ENCODE results near the gene ANAPC5.

Gene ANAPC5

GRCh38 chr12:121264135-121264534 lies 88.1 kb downstream of the ANAPC5 start:
- Histone ChIP-seq H3K9ac (ENCODE audit: insufficient read length) (no peak overlapping the region), H3K27ac (no peak overlapping the region), H3K4me3 (no peak overlapping the region), H3K36me3 (ENCODE audit: insufficient read depth, low read length) (peaks cover 58% of the 10 kb centered on the region), H3K9me3 (ENCODE audit: low read depth, low read length) (no peaks in the 10 kb centered on the region)
- TF ChIP-seq POLR2AphosphoS5 (IDR thresholded peaks at IDR 0.05; ENCODE audit: borderline replicate concordance, low read depth, low read length) (no peak), FOXP2 (optimal IDR thresholded peaks at IDR 0.05; ENCODE audit: control extremely low read depth, extremely low read length, insufficient read depth) (no peak), EZH2 (IDR thresholded peaks at IDR 0.05) (no peak)
- no peak for DNase-seq (ENCODE audit: low read depth, low spot score)

DNA sequence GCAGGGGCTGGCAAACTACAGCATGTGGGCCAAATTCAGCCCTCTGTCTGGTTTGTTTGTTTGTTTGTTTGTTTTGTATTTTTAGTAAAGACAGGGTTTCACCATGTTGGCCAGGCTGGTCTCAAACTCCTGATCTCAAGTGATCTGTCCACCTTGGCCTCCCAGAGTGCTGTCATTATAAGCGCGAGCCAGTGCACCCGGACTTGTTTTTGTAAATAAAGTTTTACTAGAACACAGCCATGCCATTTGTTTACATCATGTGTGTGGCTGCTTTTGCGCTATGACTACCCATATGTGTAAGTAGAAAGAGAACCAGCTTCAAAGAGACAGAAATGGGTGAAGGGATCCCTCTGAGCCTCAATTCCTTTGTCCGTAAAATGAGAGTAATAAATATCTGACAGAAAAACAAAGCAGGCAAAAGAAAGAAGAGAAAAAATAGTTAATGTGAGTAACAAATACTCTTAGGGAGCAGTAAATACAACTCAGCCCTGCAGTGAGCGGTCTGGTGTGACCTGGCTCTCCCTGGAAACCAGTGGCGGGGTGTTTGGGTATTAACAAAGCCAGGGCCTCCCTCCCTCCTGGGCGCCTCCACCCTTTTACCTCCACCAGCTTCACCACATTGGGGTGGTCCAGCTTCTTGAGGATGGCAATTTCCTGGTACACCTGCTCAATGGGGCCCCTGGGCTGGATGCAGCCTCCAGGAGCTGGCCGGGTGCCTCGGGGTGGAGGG lies 88.8 kb downstream of the ANAPC5 start:
- Histone ChIP-seq H3K9me3 (ENCODE audit: low read depth, low read length) (no peaks in the 10 kb centered on the region), H3K4me3 (no peak overlapping the region), H3K36me3 (ENCODE audit: insufficient read depth, low read length) (peaks cover 56% of the 10 kb centered on the region), H3K27ac (no peak overlapping the region), H3K9ac (ENCODE audit: insufficient read length) (no peak overlapping the region)
- TF ChIP-seq EZH2 (IDR thresholded peaks at IDR 0.05) (no peak), POLR2AphosphoS5 (IDR thresholded peaks at IDR 0.05; ENCODE audit: borderline replicate concordance, low read depth, low read length) (no peak), FOXP2 (optimal IDR thresholded peaks at IDR 0.05; ENCODE audit: control extremely low read depth, extremely low read length, insufficient read depth) (no peak)
- no peak for DNase-seq (ENCODE audit: low read depth, low spot score)

DNA sequence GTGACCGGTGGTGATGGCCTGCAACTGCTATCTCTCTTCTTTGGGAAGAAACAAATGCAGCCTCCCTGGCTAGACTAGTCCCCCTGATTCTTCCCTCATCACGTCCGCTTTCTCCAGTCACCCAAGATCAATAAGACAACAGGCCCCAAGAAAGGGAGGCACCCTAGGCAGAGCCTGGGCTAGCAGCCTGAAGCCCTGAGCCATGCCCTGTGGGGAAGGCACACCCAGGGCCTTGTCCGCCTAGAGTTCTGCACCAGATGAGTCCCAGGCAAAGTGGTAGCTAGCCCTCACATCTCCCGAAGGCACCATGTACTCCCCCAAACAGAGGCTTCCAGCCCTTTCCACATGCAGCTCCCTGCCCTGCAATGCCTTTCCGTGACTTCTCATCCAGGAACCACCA lies 90.8 kb downstream of the ANAPC5 start:
- DNase-seq (ENCODE audit: low read depth, low spot score), result no peak
- Histone ChIP-seq H3K9ac (ENCODE audit: insufficient read length) (no peak overlapping the region), H3K36me3 (ENCODE audit: insufficient read depth, low read length) (peaks cover 51% of the 10 kb centered on the region), H3K4me3 (no peak overlapping the region), H3K27ac (no peak overlapping the region), H3K9me3 (ENCODE audit: low read depth, low read length) (no peaks in the 10 kb centered on the region)
- TF ChIP-seq FOXP2 (optimal IDR thresholded peaks at IDR 0.05; ENCODE audit: control extremely low read depth, extremely low read length, insufficient read depth) (no peak), POLR2AphosphoS5 (IDR thresholded peaks at IDR 0.05; ENCODE audit: borderline replicate concordance, low read depth, low read length) (no peak), EZH2 (IDR thresholded peaks at IDR 0.05) (no peak)

DNA sequence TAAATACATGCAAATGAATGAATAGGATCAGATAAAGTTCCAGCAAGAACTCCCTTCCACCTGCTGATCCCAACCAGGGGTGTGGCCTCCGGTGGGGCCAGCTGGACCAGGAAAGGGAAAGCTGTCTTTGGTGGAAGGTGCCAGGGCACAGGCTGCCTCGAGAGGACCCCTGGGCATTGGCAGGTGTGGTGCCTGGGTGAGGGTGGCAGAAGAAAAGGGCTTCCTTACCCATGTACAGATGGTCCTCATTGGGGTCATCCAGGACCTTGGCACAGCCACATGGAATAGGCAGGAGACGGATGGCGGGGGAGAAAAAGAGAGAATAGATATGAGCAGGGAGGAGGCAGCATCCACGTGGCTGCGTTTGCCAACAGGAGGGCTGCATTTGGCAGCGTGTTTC lies 92.1 kb downstream of the ANAPC5 start:
- H3K9ac ChIP-seq (ENCODE audit: insufficient read length), result no peak overlapping the region
- peaks cover 58% of the 10 kb centered on the region for H3K36me3 ChIP-seq (ENCODE audit: insufficient read depth, low read length)
- no peak for DNase-seq (ENCODE audit: low read depth, low spot score)
- no peak overlapping the region for H3K27ac ChIP-seq
- no peak overlapping the region for H3K4me3 ChIP-seq
- H3K9me3 ChIP-seq (ENCODE audit: low read depth, low read length), result no peaks in the 10 kb centered on the region
- TF ChIP-seq FOXP2 (optimal IDR thresholded peaks at IDR 0.05; ENCODE audit: control extremely low read depth, extremely low read length, insufficient read depth) (no peak), POLR2AphosphoS5 (IDR thresholded peaks at IDR 0.05; ENCODE audit: borderline replicate concordance, low read depth, low read length) (no peak), EZH2 (IDR thresholded peaks at IDR 0.05) (no peak)

GRCh38 chr12:121259074-121259473 lies 93.1 kb downstream of the ANAPC5 start:
- no peak for DNase-seq (ENCODE audit: low read depth, low spot score)
- H3K27ac ChIP-seq, result no peak overlapping the region
- peaks cover 64% of the 10 kb centered on the region for H3K36me3 ChIP-seq (ENCODE audit: insufficient read depth, low read length)
- TF ChIP-seq POLR2AphosphoS5 (IDR thresholded peaks at IDR 0.05; ENCODE audit: borderline replicate concordance, low read depth, low read length), result no peak
- TF ChIP-seq FOXP2 (optimal IDR thresholded peaks at IDR 0.05; ENCODE audit: control extremely low read depth, extremely low read length, insufficient read depth), result no peak
- TF ChIP-seq EZH2 (IDR thresholded peaks at IDR 0.05), result no peak
- H3K9me3 ChIP-seq (ENCODE audit: low read depth, low read length), result no peaks in the 10 kb centered on the region
- no peak overlapping the region for H3K4me3 ChIP-seq
- no peak overlapping the region for H3K9ac ChIP-seq (ENCODE audit: insufficient read length)
